ENCODE results near the gene ARG2.

Gene ARG2

DNA sequence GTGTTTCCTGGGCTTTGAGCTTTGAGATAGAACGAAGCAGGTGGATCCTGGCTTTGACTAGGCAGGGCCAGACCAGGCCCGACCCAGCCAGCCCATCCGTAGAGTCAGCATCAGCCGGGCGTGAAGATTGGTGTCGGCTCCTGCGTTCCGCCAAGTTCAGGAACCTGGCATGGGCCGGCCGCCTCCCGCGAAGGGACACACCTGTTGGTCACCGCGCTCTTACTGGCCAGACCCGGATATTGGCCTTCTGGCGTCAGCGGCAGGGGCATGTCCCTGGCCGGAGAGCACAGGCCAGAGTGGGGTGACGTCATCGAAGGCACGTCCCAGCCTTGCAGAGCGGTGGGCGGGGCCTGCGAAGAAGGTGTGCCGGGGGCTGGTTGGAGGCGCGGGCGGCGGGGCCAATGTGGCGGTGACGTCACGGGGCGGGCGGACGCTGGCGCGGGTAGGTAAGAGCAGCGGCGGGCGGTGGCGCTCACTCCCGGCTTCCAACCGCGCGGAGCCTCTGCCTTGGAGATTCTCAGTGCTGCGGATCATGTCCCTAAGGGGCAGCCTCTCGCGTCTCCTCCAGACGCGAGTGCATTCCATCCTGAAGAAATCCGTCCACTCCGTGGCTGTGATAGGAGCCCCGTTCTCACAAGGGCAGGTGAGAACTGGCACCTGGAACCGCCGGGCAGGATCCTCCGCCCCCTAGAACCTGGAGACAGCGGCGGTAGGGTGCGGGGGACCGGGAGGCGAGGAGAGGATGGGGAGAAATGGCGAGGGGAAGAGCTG lies at the start of gene ARG2:
Gene ARG2 (plus strand): TSS at position 475 of the 771 bp plus-strand sequence. CDS start 58 bp downstream, at position 533.
- peak; percentile 92 for ATAC-seq
- TF ChIP-seq CSDC2 (CRISPR knock-in tag; IDR thresholded peaks at IDR 0.05) (peak; percentile 83; the same call in 1 of the 2 replicates), SNAI2 (CRISPR knock-in tag; IDR thresholded peaks at IDR 0.05) (peak; percentile 88), TOX (CRISPR knock-in tag; IDR thresholded peaks at IDR 0.05; ENCODE audit: borderline replicate concordance) (no peak), ZC3H10 (CRISPR knock-in tag; IDR thresholded peaks at IDR 0.05) (no peak), TCF4 (CRISPR knock-in tag; IDR thresholded peaks at IDR 0.05; ENCODE audit: borderline replicate concordance) (peak; percentile 29; the same call in 1 of the 2 replicates), GLIS3 (CRISPR knock-in tag; IDR thresholded peaks at IDR 0.05) (no peak), OSR1 (CRISPR knock-in tag; IDR thresholded peaks at IDR 0.05) (no peak), ISL1 (CRISPR knock-in tag; IDR thresholded peaks at IDR 0.05) (no peak), ZNF70 (CRISPR knock-in tag; IDR thresholded peaks at IDR 0.05) (peak; percentile 55; the same call in 1 of the 2 replicates), ZNF8 (CRISPR knock-in tag; IDR thresholded peaks at IDR 0.05) (no peak), RARB (CRISPR knock-in tag; IDR thresholded peaks at IDR 0.05) (no peak), ZFP30 (CRISPR knock-in tag; IDR thresholded peaks at IDR 0.05) (peak; percentile 76), ARNTL (CRISPR knock-in tag; IDR thresholded peaks at IDR 0.05; ENCODE audit: borderline replicate concordance, low read depth) (0 out of 2 replicates have a peak, but pooled peaks have one; percentile 73), ESRRG (CRISPR knock-in tag; IDR thresholded peaks at IDR 0.05) (no peak), PPARA (CRISPR knock-in tag; IDR thresholded peaks at IDR 0.05; ENCODE audit: borderline replicate concordance) (peak; percentile 94; the same call in 1 of the 2 replicates), ZNF565 (CRISPR knock-in tag; conservative IDR thresholded peaks at IDR 0.05; ENCODE audit: low read depth) (peak; percentile 97; the same call in 1 of the 2 replicates), ZFP3 (CRISPR knock-in tag; IDR thresholded peaks at IDR 0.05) (peak; percentile 86), BACH2 (CRISPR knock-in tag; IDR thresholded peaks at IDR 0.05; ENCODE audit: borderline replicate concordance) (peak; percentile 20; the same call in 1 of the 2 replicates)
- TF ChIP-seq, protein P1, sequence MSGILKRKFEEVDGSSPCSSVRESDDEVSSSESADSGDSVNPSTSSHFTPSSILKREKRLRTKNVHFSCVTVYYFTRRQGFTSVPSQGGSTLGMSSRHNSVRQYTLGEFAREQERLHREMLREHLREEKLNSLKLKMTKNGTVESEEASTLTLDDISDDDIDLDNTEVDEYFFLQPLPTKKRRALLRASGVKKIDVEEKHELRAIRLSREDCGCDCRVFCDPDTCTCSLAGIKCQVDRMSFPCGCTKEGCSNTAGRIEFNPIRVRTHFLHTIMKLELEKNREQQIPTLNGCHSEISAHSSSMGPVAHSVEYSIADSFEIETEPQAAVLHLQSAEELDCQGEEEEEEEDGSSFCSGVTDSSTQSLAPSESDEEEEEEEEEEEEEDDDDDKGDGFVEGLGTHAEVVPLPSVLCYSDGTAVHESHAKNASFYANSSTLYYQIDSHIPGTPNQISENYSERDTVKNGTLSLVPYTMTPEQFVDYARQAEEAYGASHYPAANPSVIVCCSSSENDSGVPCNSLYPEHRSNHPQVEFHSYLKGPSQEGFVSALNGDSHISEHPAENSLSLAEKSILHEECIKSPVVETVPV (CRISPR knock-in tag; IDR thresholded peaks at IDR 0.05) = no peak
- TF ChIP-seq, protein P2, sequence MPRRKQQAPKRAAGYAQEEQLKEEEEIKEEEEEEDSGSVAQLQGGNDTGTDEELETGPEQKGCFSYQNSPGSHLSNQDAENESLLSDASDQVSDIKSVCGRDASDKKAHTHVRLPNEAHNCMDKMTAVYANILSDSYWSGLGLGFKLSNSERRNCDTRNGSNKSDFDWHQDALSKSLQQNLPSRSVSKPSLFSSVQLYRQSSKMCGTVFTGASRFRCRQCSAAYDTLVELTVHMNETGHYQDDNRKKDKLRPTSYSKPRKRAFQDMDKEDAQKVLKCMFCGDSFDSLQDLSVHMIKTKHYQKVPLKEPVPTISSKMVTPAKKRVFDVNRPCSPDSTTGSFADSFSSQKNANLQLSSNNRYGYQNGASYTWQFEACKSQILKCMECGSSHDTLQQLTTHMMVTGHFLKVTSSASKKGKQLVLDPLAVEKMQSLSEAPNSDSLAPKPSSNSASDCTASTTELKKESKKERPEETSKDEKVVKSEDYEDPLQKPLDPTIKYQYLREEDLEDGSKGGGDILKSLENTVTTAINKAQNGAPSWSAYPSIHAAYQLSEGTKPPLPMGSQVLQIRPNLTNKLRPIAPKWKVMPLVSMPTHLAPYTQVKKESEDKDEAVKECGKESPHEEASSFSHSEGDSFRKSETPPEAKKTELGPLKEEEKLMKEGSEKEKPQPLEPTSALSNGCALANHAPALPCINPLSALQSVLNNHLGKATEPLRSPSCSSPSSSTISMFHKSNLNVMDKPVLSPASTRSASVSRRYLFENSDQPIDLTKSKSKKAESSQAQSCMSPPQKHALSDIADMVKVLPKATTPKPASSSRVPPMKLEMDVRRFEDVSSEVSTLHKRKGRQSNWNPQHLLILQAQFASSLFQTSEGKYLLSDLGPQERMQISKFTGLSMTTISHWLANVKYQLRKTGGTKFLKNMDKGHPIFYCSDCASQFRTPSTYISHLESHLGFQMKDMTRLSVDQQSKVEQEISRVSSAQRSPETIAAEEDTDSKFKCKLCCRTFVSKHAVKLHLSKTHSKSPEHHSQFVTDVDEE (CRISPR knock-in tag; IDR thresholded peaks at IDR 0.05) = peak; percentile 61; the same call in 1 of the 2 replicates
- TF ChIP-seq, protein P3, sequence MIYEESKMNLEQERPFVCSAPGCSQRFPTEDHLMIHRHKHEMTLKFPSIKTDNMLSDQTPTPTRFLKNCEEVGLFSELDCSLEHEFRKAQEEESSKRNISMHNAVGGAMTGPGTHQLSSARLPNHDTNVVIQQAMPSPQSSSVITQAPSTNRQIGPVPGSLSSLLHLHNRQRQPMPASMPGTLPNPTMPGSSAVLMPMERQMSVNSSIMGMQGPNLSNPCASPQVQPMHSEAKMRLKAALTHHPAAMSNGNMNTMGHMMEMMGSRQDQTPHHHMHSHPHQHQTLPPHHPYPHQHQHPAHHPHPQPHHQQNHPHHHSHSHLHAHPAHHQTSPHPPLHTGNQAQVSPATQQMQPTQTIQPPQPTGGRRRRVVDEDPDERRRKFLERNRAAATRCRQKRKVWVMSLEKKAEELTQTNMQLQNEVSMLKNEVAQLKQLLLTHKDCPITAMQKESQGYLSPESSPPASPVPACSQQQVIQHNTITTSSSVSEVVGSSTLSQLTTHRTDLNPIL (CRISPR knock-in tag; IDR thresholded peaks at IDR 0.05; ENCODE audit: low read depth) = peak; percentile 92
- TF ChIP-seq, protein P4, sequence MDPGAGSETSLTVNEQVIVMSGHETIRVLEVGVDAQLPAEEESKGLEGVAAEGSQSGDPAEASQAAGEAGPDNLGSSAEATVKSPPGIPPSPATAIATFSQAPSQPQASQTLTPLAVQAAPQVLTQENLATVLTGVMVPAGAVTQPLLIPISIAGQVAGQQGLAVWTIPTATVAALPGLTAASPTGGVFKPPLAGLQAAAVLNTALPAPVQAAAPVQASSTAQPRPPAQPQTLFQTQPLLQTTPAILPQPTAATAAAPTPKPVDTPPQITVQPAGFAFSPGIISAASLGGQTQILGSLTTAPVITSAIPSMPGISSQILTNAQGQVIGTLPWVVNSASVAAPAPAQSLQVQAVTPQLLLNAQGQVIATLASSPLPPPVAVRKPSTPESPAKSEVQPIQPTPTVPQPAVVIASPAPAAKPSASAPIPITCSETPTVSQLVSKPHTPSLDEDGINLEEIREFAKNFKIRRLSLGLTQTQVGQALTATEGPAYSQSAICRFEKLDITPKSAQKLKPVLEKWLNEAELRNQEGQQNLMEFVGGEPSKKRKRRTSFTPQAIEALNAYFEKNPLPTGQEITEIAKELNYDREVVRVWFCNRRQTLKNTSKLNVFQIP (CRISPR knock-in tag; IDR thresholded peaks at IDR 0.05; ENCODE audit: borderline replicate concordance, low read depth) = no peak
- TF ChIP-seq, protein P5, sequence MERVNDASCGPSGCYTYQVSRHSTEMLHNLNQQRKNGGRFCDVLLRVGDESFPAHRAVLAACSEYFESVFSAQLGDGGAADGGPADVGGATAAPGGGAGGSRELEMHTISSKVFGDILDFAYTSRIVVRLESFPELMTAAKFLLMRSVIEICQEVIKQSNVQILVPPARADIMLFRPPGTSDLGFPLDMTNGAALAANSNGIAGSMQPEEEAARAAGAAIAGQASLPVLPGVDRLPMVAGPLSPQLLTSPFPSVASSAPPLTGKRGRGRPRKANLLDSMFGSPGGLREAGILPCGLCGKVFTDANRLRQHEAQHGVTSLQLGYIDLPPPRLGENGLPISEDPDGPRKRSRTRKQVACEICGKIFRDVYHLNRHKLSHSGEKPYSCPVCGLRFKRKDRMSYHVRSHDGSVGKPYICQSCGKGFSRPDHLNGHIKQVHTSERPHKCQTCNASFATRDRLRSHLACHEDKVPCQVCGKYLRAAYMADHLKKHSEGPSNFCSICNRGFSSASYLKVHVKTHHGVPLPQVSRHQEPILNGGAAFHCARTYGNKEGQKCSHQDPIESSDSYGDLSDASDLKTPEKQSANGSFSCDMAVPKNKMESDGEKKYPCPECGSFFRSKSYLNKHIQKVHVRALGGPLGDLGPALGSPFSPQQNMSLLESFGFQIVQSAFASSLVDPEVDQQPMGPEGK (CRISPR knock-in tag; IDR thresholded peaks at IDR 0.05; ENCODE audit: borderline replicate concordance) = no peak

DNA sequence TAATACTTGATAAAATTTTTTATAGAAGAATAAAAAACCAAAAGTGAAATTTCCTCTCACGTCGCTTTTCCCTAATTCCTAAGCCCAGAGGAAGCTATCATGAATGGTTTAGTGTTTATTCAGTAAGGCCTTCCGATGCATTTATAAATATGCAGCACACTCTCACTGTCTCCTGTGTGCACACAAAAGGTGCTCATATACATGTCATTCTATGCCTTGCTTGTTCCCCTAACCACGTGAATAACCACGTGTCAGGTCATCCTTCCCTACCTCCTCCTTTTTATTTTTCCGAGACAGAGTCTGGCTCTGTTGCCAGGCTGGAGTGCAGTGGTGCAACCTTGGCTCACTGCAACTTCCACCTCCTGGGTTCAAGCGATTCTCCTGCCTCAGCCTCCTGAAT lies 49.3 kb upstream of the ARG2 start:
- no peak for ATAC-seq
- TF ChIP-seq TOX (CRISPR knock-in tag; IDR thresholded peaks at IDR 0.05; ENCODE audit: borderline replicate concordance) (no peak), GLIS3 (CRISPR knock-in tag; IDR thresholded peaks at IDR 0.05) (no peak), ZC3H10 (CRISPR knock-in tag; IDR thresholded peaks at IDR 0.05) (no peak), TCF4 (CRISPR knock-in tag; IDR thresholded peaks at IDR 0.05; ENCODE audit: borderline replicate concordance) (no peak), PPARA (CRISPR knock-in tag; IDR thresholded peaks at IDR 0.05; ENCODE audit: borderline replicate concordance) (no peak), ISL1 (CRISPR knock-in tag; IDR thresholded peaks at IDR 0.05) (no peak), ARNTL (CRISPR knock-in tag; IDR thresholded peaks at IDR 0.05; ENCODE audit: borderline replicate concordance, low read depth) (no peak), OSR1 (CRISPR knock-in tag; IDR thresholded peaks at IDR 0.05) (no peak), CSDC2 (CRISPR knock-in tag; IDR thresholded peaks at IDR 0.05) (no peak), RARB (CRISPR knock-in tag; IDR thresholded peaks at IDR 0.05) (no peak), ZNF565 (CRISPR knock-in tag; conservative IDR thresholded peaks at IDR 0.05; ENCODE audit: low read depth) (no peak), ZFP3 (CRISPR knock-in tag; IDR thresholded peaks at IDR 0.05) (no peak), BACH2 (CRISPR knock-in tag; IDR thresholded peaks at IDR 0.05; ENCODE audit: borderline replicate concordance) (no peak)
- TF ChIP-seq, protein P2 (CRISPR knock-in tag; IDR thresholded peaks at IDR 0.05) = no peak
